IMR-90 (cell line): ENCODE results near the gene SF3B1. TPM values are rescaled to one million over a fixed set of nuclear protein-coding genes. Genes with fewer than 3 reads are reported as not detected.
A peak's percentile ranks its signal among the peaks of the same experiment; 100 is the strongest.

ENCODE experiments used
- ATAC-seq: fragments of 200-7000 bp; cut with Tn5 transposase; 2 replicates; pipeline ENCODE4 v1.9.1; 2020; ENCODE audit warnings: low read depth, mild to moderate bottlenecking, moderate library complexity
- BruUV-seq: library from RNA; stranded (reverse); fragments of 400-500 nt; replicated peaks from 2 replicates; lab custom pipeline; 2021; lab: Mats Ljungman, UMichigan
- CTCF ChIA-PET: fragments of 300-600 bp; formaldehyde crosslinking; extraction: SDS; loops from one replicate; lab custom pipeline; 2021; ENCODE audit warnings: antibody characterized with exemption; lab: Yijun Ruan, JAX
- POLR2A ChIA-PET: fragments of 300-600 bp; sonication (Branson Sonifier 250); formaldehyde crosslinking; loops from one replicate; lab custom pipeline; 2022; ENCODE audit warnings: antibody characterized with exemption; ENCODE audit not compliant: unreplicated experiment; lab: Charles Lee
- DNase-seq: peaks from one replicate; pipeline ENCODE4 v3.0.0; 2013
- H2AFZ ChIP-seq: replicated peaks from 2 replicates; pipeline ENCODE3; 2013; ENCODE audit warnings: low read length, mild to moderate bottlenecking; ENCODE audit not compliant: poor library complexity
- H2AK5ac ChIP-seq: 2 replicates; pipeline ENCODE4 v1.6.1; 2013; ENCODE audit warnings: low read depth, low read length, inconsistent platforms
- H2AK9ac ChIP-seq: replicated peaks from 2 replicates; pipeline ENCODE3; 2013; ENCODE audit warnings: mild to moderate bottlenecking, low read depth, low read length, moderate library complexity; ENCODE audit not compliant: poor library complexity
- H2BK120ac ChIP-seq: 2 replicates; pipeline ENCODE4 v1.6.1; 2013; ENCODE audit warnings: low read depth, low read length, inconsistent platforms
- H2BK15ac ChIP-seq: 3 replicates; pipeline ENCODE4 v1.6.1; 2013; ENCODE audit warnings: low read depth, low read length, inconsistent platforms
- H2BK20ac ChIP-seq: 2 replicates; pipeline ENCODE4 v1.6.1; 2013; ENCODE audit warnings: low read depth, mild to moderate bottlenecking, inconsistent platforms, low read length, moderate library complexity
- H2BK5ac ChIP-seq: 2 replicates; pipeline ENCODE4 v1.6.1; 2013; ENCODE audit warnings: mild to moderate bottlenecking, low read depth, low read length, inconsistent platforms; ENCODE audit not compliant: poor library complexity, severe bottlenecking
- H3K14ac ChIP-seq: replicated peaks from 2 replicates; pipeline ENCODE4 v1.6.1; 2013; ENCODE audit warnings: low read depth, low read length, inconsistent platforms
- H3K18ac ChIP-seq: 2 replicates; pipeline ENCODE4 v1.6.1; 2013; ENCODE audit warnings: low read depth, low read length, control low read depth
- H3K23ac ChIP-seq: 2 replicates; pipeline ENCODE4 v1.6.1; 2013; ENCODE audit warnings: low read depth, low read length, inconsistent platforms
- H3K27ac ChIP-seq: 2 replicates; pipeline ENCODE4 v1.5.1; 2013; ENCODE audit warnings: mild to moderate bottlenecking, control low read depth, low read length; ENCODE audit not compliant: insufficient read depth
- H3K27me3 ChIP-seq: 2 replicates; pipeline ENCODE4 v1.6.1; 2013; ENCODE audit warnings: low read length; ENCODE audit not compliant: control insufficient read depth, insufficient read depth
- H3K36me3 ChIP-seq: 2 replicates; pipeline ENCODE4 v1.6.1; 2013; ENCODE audit warnings: low read length, mixed read lengths; ENCODE audit not compliant: control insufficient read depth, insufficient read depth
- H3K4ac ChIP-seq: 2 replicates; pipeline ENCODE4 v1.6.1; 2013; ENCODE audit warnings: low read depth, low read length, inconsistent platforms
- H3K4me1 ChIP-seq: 2 replicates; pipeline ENCODE4 v1.6.1; 2013; ENCODE audit warnings: low read length, mixed read lengths; ENCODE audit not compliant: control insufficient read depth, insufficient read depth
- H3K4me2 ChIP-seq: 2 replicates; pipeline ENCODE4 v1.6.1; 2013; ENCODE audit warnings: low read depth, mild to moderate bottlenecking, control low read depth, low read length, moderate library complexity
- H3K4me3 ChIP-seq: 2 replicates; pipeline ENCODE4 v1.5.1; 2013; ENCODE audit warnings: low read depth, mild to moderate bottlenecking, control low read depth, low read length, moderate library complexity; ENCODE audit not compliant: insufficient read depth
- H3K56ac ChIP-seq: 2 replicates; pipeline ENCODE4 v1.6.1; 2013; ENCODE audit warnings: low read length, inconsistent platforms; ENCODE audit not compliant: insufficient read depth; ENCODE audit errors: extremely low read depth
- H3K79me1 ChIP-seq, 2 experiments: 2 replicates each; pipeline ENCODE4 v1.6.1; 2013; ENCODE audit warnings: low read length in 2 of 2, inconsistent platforms in 1 of 2, low read depth in 1 of 2
- H3K9ac ChIP-seq: 2 replicates; pipeline ENCODE4 v1.6.1; 2013; ENCODE audit warnings: low read depth, low read length, control low read depth
- H3K9me1 ChIP-seq: 2 replicates; pipeline ENCODE4 v1.6.1; 2013; ENCODE audit warnings: low read length, inconsistent platforms; ENCODE audit not compliant: insufficient read depth
- H3K9me3 ChIP-seq: 2 replicates; pipeline ENCODE4 v1.6.1; 2013; ENCODE audit warnings: low read length; ENCODE audit not compliant: control insufficient read depth, insufficient read depth
- H4K20me1 ChIP-seq: 2 replicates; pipeline ENCODE4 v1.6.1; 2013; ENCODE audit warnings: low read length, inconsistent platforms; ENCODE audit not compliant: insufficient read depth
- H4K5ac ChIP-seq: 2 replicates; pipeline ENCODE4 v1.6.1; 2013; ENCODE audit warnings: mild to moderate bottlenecking, low read depth, low read length, control low read depth
- H4K8ac ChIP-seq, 2 experiments: 2 replicates each; pipeline ENCODE4 v1.6.1; 2013; ENCODE audit warnings: low read depth in 2 of 2, low read length in 2 of 2, control low read depth in 1 of 2, inconsistent platforms in 1 of 2
- H4K91ac ChIP-seq: 2 replicates; pipeline ENCODE4 v1.6.1; 2013; ENCODE audit warnings: low read depth, low read length, inconsistent platforms; ENCODE audit not compliant: insufficient read depth
- MAFK ChIP-seq: IDR thresholded peaks from 2 replicates; pipeline ENCODE4 v1.6.1; 2012; ENCODE audit warnings: low read depth, low read length, improper control_type of control experiment
- RAD21 ChIP-seq: IDR thresholded peaks from 2 replicates; pipeline ENCODE4 v1.6.1; 2012; ENCODE audit warnings: low read length, improper control_type of control experiment
- SMC3 ChIP-seq: fragments of 150-350 bp; IDR thresholded peaks from 2 replicates; pipeline ENCODE4 v1.6.1; 2016; ENCODE audit warnings: low read depth, mild to moderate bottlenecking, antibody characterized with exemption, low read length, moderate library complexity
- WGBS, 2 experiments: methylation state at CpG; one replicate each; pipeline versions ENCODE4 v1.1.5 to v1.1.7; 2013; ENCODE audit warnings: missing lambda C conversion rate in 2 of 2; ENCODE audit not compliant: insufficient read length in 1 of 2; ENCODE audit errors: extremely low coverage in 2 of 2; 5-methylcytosine and 5-hydroxymethylcytosine counted together
- dilution Hi-C: fragments of 300-500 bp; cut with HindIII; formaldehyde crosslinking; loops from one replicate; pipeline ENCODE4 v1.14.3; 2018; ENCODE audit warnings: low sequenced_read_pairs; ENCODE audit not compliant: unreplicated experiment
- in situ Hi-C: fragments of 300-500 bp; cut with MboI; formaldehyde crosslinking; loops from 3 replicates; pipeline ENCODE4 v1.14.3; 2019; ENCODE audit warnings: low sequenced_read_pairs, inconsistent platforms, mixed read lengths
- intact Hi-C: fragments of 100-400 bp; cut with micrococcal nuclease; formaldehyde crosslinking; loops from 2 replicates; pipeline ENCODE4 v1.10.0; 2022
- polyA plus RNA-seq, 3 experiments: library from polyadenylated mRNA; depleted of rRNA; stranded (reverse); fragments of >200 nt; gene quantifications; 2 replicates each; pipeline ENCODE4 v1.2.3, GENCODE V29; 2012; ENCODE audit warnings: low replicate concordance in 1 of 3
- total RNA-seq: library from RNA; depleted of rRNA; stranded (reverse); fragments of >200 nt; gene quantifications from 2 replicates; pipeline ENCODE4 v1.2.3, GENCODE V29; 2012
- TF ChIP-seq, protein P1 (sequence below): conservative IDR thresholded peaks from 2 replicates; pipeline ENCODE4 v1.5.1; 2012; ENCODE audit warnings: mild to moderate bottlenecking, low read depth, low read length, improper control_type of control experiment

The SF3B1 gene
- total and polyA plus RNA-seq, 2 of the 4 experiments (the other 2 are of a cell fraction), result 326 to 942 TPM

DNA sequence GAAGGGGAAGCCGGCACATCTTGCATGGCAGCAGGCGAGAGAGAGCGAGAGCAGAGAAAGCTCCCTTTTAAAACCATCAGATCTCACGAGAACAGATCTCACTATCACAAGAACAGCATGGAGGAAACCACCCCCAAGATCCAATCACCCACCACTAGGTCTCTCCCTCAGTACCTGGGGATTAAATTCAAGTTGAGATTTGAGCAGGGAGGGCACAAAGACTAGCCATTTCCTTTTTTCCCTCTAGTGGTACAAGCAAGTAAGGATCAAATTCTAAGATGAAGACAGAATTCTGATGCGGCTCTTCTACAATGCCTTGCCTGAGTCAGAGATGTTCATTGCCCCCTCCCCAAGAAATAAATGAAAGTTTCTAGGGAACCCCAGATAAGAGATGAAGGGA is 78.7 kb downstream of the SF3B1 start:
- H3K27ac ChIP-seq, result no peak overlapping the region
- no peaks in the 10 kb centered on the region for H3K27me3 ChIP-seq
- dilution Hi-C loops (no loop called here), intact Hi-C loops (loop anchor here (5.0 kb wide), 1 partner anchor 159 kb away; no protein-coding TSS in a partner anchor), in situ Hi-C loops (no loop called here)
- no peak overlapping the region for H2BK20ac ChIP-seq
- H4K5ac ChIP-seq, result no peak overlapping the region
- no peaks in the 10 kb centered on the region for H3K36me3 ChIP-seq
- CTCF ChIA-PET, result no interaction called here
- H3K4me1 ChIP-seq, result no peaks in the 10 kb centered on the region
- no peak overlapping the region for H3K18ac ChIP-seq
- H3K9me3 ChIP-seq, result no peaks in the 10 kb centered on the region
- H4K20me1 ChIP-seq, result no peaks in the 10 kb centered on the region
- H3K9ac ChIP-seq, result no peak overlapping the region
- H2BK15ac ChIP-seq, result no peak overlapping the region
- no peaks in the 10 kb centered on the region for H3K9me1 ChIP-seq
- H2AK5ac ChIP-seq, result no peak overlapping the region
- no peak overlapping the region for H4K8ac ChIP-seq
- H3K79me1 ChIP-seq, result no peaks in the 10 kb centered on the region
- H2AFZ ChIP-seq, result peak overlapping the region; percentile 59
- TF ChIP-seq, protein P1, sequence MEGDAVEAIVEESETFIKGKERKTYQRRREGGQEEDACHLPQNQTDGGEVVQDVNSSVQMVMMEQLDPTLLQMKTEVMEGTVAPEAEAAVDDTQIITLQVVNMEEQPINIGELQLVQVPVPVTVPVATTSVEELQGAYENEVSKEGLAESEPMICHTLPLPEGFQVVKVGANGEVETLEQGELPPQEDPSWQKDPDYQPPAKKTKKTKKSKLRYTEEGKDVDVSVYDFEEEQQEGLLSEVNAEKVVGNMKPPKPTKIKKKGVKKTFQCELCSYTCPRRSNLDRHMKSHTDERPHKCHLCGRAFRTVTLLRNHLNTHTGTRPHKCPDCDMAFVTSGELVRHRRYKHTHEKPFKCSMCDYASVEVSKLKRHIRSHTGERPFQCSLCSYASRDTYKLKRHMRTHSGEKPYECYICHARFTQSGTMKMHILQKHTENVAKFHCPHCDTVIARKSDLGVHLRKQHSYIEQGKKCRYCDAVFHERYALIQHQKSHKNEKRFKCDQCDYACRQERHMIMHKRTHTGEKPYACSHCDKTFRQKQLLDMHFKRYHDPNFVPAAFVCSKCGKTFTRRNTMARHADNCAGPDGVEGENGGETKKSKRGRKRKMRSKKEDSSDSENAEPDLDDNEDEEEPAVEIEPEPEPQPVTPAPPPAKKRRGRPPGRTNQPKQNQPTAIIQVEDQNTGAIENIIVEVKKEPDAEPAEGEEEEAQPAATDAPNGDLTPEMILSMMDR, result peak; percentile 29
- TF ChIP-seq SMC3, result peak; percentile 17; the same call in 1 of the 2 replicates
- no peak for TF ChIP-seq MAFK
- peak; percentile 36 for TF ChIP-seq RAD21
- no peak overlapping the region for H3K14ac ChIP-seq
- H3K4me3 ChIP-seq, result no peak overlapping the region
- no peak overlapping the region for H3K4me2 ChIP-seq
- no peak overlapping the region for H2BK5ac ChIP-seq
- H4K91ac ChIP-seq, result no peak overlapping the region
- H2BK120ac ChIP-seq, result no peak overlapping the region
- no peak overlapping the region for H2AK9ac ChIP-seq
- no peak overlapping the region for H3K23ac ChIP-seq
- no TSS peak for BruUV-seq
- no peak for DNase-seq
- no peak overlapping the region for H3K4ac ChIP-seq
- H3K56ac ChIP-seq, result no peak overlapping the region
- ATAC-seq, result peak; percentile 27; the same call in 1 of the 2 replicates
- WGBS, 2 experiments, result no CpG with 5 or more reads among the region's 5 CpGs
- POLR2A ChIA-PET, result no interaction called here
